GM06990 (cell line): ENCODE data around the gene AIRE.
A peak's percentile ranks its signal among the peaks of the same experiment; 100 is the strongest.

Experiments used
- DNase-seq: peaks from one replicate; pipeline ENCODE4 v3.0.0-alpha.2; 2011; ENCODE audit not compliant: insufficient read length; ENCODE audit errors: extremely low read depth
- H3K27me3 ChIP-seq: replicated peaks from 2 replicates; pipeline ENCODE4 v1.6.0; 2011; ENCODE audit warnings: low read length; ENCODE audit not compliant: control insufficient read depth, insufficient read depth
- H3K36me3 ChIP-seq: 2 replicates; pipeline ENCODE4 v1.5.1; 2011; ENCODE audit warnings: low read length; ENCODE audit not compliant: control insufficient read depth, insufficient read depth
- H3K4me3 ChIP-seq: replicated peaks from 2 replicates; pipeline ENCODE4 v1.5.1; 2011; ENCODE audit warnings: low read depth, mild to moderate bottlenecking, control low read depth, low read length
- CTCF ChIP-seq: IDR thresholded peaks from 2 replicates; pipeline ENCODE4 v1.5.1; 2011; ENCODE audit warnings: low read length, control low read depth, mild to moderate bottlenecking, inconsistent platforms; ENCODE audit not compliant: insufficient read depth, poor library complexity, severe bottlenecking

Gene AIRE

GRCh38 chr21:44306936-44307704, 21.4 kb downstream of the AIRE start:
- no peak for TF ChIP-seq CTCF
- DNase-seq = no peak
- Histone ChIP-seq H3K4me3 (no peak overlapping the region), H3K36me3 (peaks cover 38% of the 10 kb centered on the region), H3K27me3 (no peaks in the 10 kb centered on the region)

GRCh38 chr21:44310628-44311507, 25.2 kb downstream of the AIRE start:
- peak; percentile 21 for TF ChIP-seq CTCF
- peaks cover 56% of the 10 kb centered on the region for H3K36me3 ChIP-seq
- no peak for DNase-seq

GRCh38 chr21:44312089-44312488, 26.4 kb downstream of the AIRE start:
- no peak for DNase-seq
- TF ChIP-seq CTCF = no peak
- Histone ChIP-seq H3K4me3 (no peak overlapping the region), H3K36me3 (peaks cover 60% of the 10 kb centered on the region), H3K27me3 (no peaks in the 10 kb centered on the region)

More at GRCh38 chr21:44310628-44311507, 25.2 kb downstream of the AIRE start:
- Histone ChIP-seq H3K4me3 (no peak overlapping the region), H3K27me3 (no peaks in the 10 kb centered on the region)

- Histone ChIP-seq H3K27me3 (no peaks in the 10 kb centered on the region), H3K4me3 (no peak overlapping the region), H3K36me3 (peaks cover 61% of the 10 kb centered on the region)
- DNase-seq = no peak
- TF ChIP-seq CTCF = no peak
These were observed 27.0 kb downstream of the AIRE start for GRCh38 chr21:44312716-44313115.

GRCh38 chr21:44313451-44313850, 27.8 kb downstream of the AIRE start:
- no peak overlapping the region for H3K4me3 ChIP-seq
- DNase-seq = no peak
- H3K27me3 ChIP-seq = no peaks in the 10 kb centered on the region
- H3K36me3 ChIP-seq = peaks cover 65% of the 10 kb centered on the region
- TF ChIP-seq CTCF = no peak
